Activated CD8-positive, alpha-beta T cell treated with anti-CD3 and anti-CD28 coated beads for 36 hours (primary cell): ENCODE measurements around the gene TGFBI. TPM values are rescaled to one million over a fixed set of nuclear protein-coding genes. Genes with fewer than 3 reads are reported as not detected.

ENCODE experiments used
- ATAC-seq: fragments of 200-7000 bp; cut with Tn5 transposase; one replicate; pipeline ENCODE4 v1.10.0; 2021; ENCODE audit warnings: mild to moderate bottlenecking, moderate library complexity
- CTCF ChIA-PET: fragments of 350-600 bp; sonication (Branson Sonifier 250); formaldehyde crosslinking; loops from one replicate; lab custom pipeline; 2021; ENCODE audit warnings: antibody characterized with exemption; lab: Charles Lee
- POLR2A ChIA-PET: fragments of 350-600 bp; sonication (Branson Sonifier 250); formaldehyde crosslinking; loops from one replicate; lab custom pipeline; 2021; ENCODE audit warnings: antibody characterized with exemption; lab: Charles Lee
- DNase-seq: peaks from one replicate; pipeline ENCODE4 v3.0.0-alpha.2; 2020
- H3K27ac Mint-ChIP-seq: one replicate; pipeline ENCODE4 v1.8.0; 2021; ENCODE audit warnings: mild to moderate bottlenecking, mixed read lengths
- H3K27me3 Mint-ChIP-seq: one replicate; pipeline ENCODE4 v1.8.0; 2021; ENCODE audit warnings: mixed read lengths
- H3K36me3 Mint-ChIP-seq: one replicate; pipeline ENCODE4 v1.8.0; 2021; ENCODE audit warnings: low read depth, mixed read lengths
- H3K4me1 Mint-ChIP-seq: one replicate; pipeline ENCODE4 v1.8.0; 2021; ENCODE audit warnings: low read depth, mixed read lengths
- H3K4me3 Mint-ChIP-seq: one replicate; pipeline ENCODE4 v1.8.0; 2021; ENCODE audit warnings: mild to moderate bottlenecking, moderate library complexity, mixed read lengths
- H3K9me3 Mint-ChIP-seq: one replicate; pipeline ENCODE4 v1.8.0; 2021; ENCODE audit warnings: mixed read lengths
- CTCF ChIP-seq: fragments of 200-600 bp; IDR thresholded peaks from one replicate; pipeline ENCODE4 v1.8.0; 2022; ENCODE audit warnings: antibody characterized with exemption, mild to moderate bottlenecking
- intact Hi-C: fragments of 100-400 bp; cut with micrococcal nuclease; formaldehyde crosslinking; loops from one replicate; pipeline ENCODE4 v1.10.0; 2022
- total RNA-seq, 2 experiments: library from RNA; stranded (reverse); gene quantifications; one replicate each; pipeline ENCODE4 v1.2.3, GENCODE V29; 2021

The TGFBI gene
- total RNA-seq, 2 experiments from 2014 or later, result not detected

- no peaks in the 10 kb centered on the region for H3K27me3 Mint-ChIP-seq
- H3K36me3 Mint-ChIP-seq, result no peaks in the 10 kb centered on the region
- DNase-seq (no peak), ATAC-seq (no peak)
- H3K27ac Mint-ChIP-seq, result no peak overlapping the region
- CTCF ChIA-PET, result no interaction called here
- POLR2A ChIA-PET, result no interaction called here
- intact Hi-C loops, result no loop called here
- no peak overlapping the region for H3K4me3 Mint-ChIP-seq
- no peak for TF ChIP-seq CTCF
- H3K9me3 Mint-ChIP-seq, result no peaks in the 10 kb centered on the region
- no peaks in the 10 kb centered on the region for H3K4me1 Mint-ChIP-seq
These were observed 36.8 kb downstream of the TGFBI start for GRCh38 chr5:136065588-136065987.

GRCh38 chr5:136066661-136067271 lies 38.0 kb downstream of the TGFBI start:
- ATAC-seq (no peak), DNase-seq (no peak)
- Mint-ChIP-seq H3K36me3 (no peaks in the 10 kb centered on the region), H3K27me3 (peaks cover 1% of the 10 kb centered on the region), H3K27ac (no peak overlapping the region), H3K4me1 (no peaks in the 10 kb centered on the region), H3K9me3 (no peaks in the 10 kb centered on the region), H3K4me3 (no peak overlapping the region)
- ChIA-PET POLR2A (no interaction called here), CTCF (no interaction called here)
- intact Hi-C loops, result no loop called here
- TF ChIP-seq CTCF, result no peak

- intact Hi-C loops, result no loop called here
- H3K4me3 Mint-ChIP-seq, result no peak overlapping the region
- no peak for TF ChIP-seq CTCF
- DNase-seq, result no peak
- no peak overlapping the region for H3K27ac Mint-ChIP-seq
- POLR2A ChIA-PET, result no interaction called here
- CTCF ChIA-PET, result no interaction called here
- no peak for ATAC-seq
- H3K4me1 Mint-ChIP-seq, result no peaks in the 10 kb centered on the region
- no peaks in the 10 kb centered on the region for H3K36me3 Mint-ChIP-seq
- H3K27me3 Mint-ChIP-seq, result peaks cover 1% of the 10 kb centered on the region
- H3K9me3 Mint-ChIP-seq, result no peaks in the 10 kb centered on the region
These were observed 38.6 kb downstream of the TGFBI start for GRCh38 chr5:136067422-136067821.

GRCh38 chr5:136070486-136071285 lies 41.9 kb downstream of the TGFBI start:
- ChIA-PET POLR2A (no interaction called here), CTCF (interaction anchor here (0.9 kb wide), 1 partner anchor 104 kb away, joined by 3 read pairs; no protein-coding TSS in a partner anchor)
- TF ChIP-seq CTCF, result no peak
- DNase-seq (no peak), ATAC-seq (no peak)
- Mint-ChIP-seq H3K36me3 (no peaks in the 10 kb centered on the region), H3K9me3 (no peaks in the 10 kb centered on the region), H3K27ac (no peak overlapping the region), H3K27me3 (peaks cover 1% of the 10 kb centered on the region), H3K4me1 (no peaks in the 10 kb centered on the region), H3K4me3 (no peak overlapping the region)
- intact Hi-C loops, result no loop called here
